Neural cell (in vitro differentiated cells): ENCODE measurements around the gene TSSK6.

Source experiments
- CTCF ChIP-seq: fragments of 450-650 bp; IDR thresholded peaks from 2 replicates; pipeline ENCODE4 v1.5.1; 2014; ENCODE audit warnings: antibody characterized with exemption, mild to moderate bottlenecking, moderate library complexity; ENCODE audit not compliant: poor library complexity, severe bottlenecking
- EP300 ChIP-seq: fragments of 450-650 bp; conservative IDR thresholded peaks from 2 replicates; pipeline ENCODE4 v1.6.1; 2014; ENCODE audit warnings: antibody characterized with exemption, mild to moderate bottlenecking, moderate library complexity; ENCODE audit not compliant: poor library complexity, severe bottlenecking
- SMC3 ChIP-seq: fragments of 450-650 bp; conservative IDR thresholded peaks from 2 replicates; pipeline ENCODE4 v1.6.1; 2014; ENCODE audit warnings: antibody characterized with exemption, mild to moderate bottlenecking, moderate library complexity; ENCODE audit not compliant: poor library complexity

DNA sequence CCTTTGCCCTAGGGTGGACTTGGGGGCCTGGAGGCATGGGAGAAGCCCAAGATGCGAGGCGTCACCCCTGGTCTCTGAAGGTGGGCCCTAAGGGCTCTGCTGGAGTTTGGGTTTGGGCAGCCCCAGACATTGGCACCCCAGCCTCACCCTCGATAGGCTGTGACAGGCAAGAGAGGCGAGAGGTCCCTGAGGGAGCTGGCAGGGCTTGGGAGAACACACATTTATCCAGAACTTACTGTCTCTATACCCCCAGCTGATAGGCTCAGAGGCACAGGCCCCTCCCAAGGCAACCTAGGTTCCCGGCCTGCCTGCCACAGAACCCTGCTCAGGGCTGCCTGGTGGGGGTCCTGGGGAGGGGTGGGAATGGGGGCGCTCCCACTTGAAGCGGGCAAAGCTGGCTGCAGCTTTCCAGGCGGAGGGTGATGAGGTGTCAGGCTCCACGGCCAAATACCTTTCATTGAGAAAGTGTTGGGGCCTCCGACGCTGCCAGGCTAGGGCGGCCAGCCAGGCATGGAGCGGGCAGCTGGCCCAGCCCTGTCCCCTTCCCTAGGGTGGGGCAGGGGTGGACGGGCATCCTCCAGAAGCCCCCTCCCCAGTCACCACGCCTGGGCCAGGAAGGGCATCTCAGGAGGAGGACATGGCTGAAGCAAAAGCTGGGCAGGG lies 32.5 kb upstream of the TSSK6 start:
- TF ChIP-seq EP300 (no peak), CTCF (no peak), SMC3 (no peak)
